GM19455 (cell line): Measurements from ENCODE around the gene AOPEP.

Source experiments
- ATAC-seq: cut with Tn5 transposase; IDR thresholded peaks from one replicate; pipeline ENCODE4 v1.9.1; 2021; ENCODE audit not compliant: unreplicated experiment

The AOPEP gene, protein sequence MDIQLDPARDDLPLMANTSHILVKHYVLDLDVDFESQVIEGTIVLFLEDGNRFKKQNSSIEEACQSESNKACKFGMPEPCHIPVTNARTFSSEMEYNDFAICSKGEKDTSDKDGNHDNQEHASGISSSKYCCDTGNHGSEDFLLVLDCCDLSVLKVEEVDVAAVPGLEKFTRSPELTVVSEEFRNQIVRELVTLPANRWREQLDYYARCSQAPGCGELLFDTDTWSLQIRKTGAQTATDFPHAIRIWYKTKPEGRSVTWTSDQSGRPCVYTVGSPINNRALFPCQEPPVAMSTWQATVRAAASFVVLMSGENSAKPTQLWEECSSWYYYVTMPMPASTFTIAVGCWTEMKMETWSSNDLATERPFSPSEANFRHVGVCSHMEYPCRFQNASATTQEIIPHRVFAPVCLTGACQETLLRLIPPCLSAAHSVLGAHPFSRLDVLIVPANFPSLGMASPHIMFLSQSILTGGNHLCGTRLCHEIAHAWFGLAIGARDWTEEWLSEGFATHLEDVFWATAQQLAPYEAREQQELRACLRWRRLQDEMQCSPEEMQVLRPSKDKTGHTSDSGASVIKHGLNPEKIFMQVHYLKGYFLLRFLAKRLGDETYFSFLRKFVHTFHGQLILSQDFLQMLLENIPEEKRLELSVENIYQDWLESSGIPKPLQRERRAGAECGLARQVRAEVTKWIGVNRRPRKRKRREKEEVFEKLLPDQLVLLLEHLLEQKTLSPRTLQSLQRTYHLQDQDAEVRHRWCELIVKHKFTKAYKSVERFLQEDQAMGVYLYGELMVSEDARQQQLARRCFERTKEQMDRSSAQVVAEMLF

DNA sequence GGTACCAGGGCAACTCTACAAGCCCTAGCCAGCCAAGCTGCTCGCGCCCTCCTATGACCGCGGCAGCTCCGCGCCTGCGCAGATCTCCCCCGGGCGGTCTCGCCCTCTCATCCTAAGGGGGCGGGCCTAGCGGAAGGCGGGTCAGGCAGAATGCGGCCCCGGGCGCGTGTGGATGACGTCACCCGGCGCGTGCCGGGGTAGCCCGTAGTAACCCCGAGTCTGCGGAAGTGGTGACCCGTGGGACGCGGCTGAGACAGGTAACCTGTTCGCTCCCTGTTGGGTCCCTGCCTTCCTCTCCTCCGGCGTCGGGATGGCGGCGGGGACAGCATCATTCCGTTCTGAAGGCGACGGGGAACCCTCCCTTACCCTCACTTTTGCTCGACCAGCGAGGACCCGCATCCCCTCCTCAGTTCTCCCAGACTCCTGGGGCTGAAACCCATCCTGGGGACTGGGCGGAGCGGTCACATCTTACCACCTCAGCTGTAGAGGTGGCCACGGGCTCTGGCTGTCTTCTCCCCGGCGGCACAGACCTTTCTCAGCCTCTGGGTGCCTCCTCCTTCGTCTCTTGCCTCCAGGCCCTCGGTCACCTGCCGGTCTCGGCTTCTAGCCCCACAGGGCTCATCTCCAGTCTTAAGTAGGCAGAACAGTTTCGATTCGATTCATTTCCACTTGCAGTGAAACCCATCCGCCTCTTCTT, at the start of gene AOPEP:
AOPEP (plus strand) TSS at position 205 of the 697 bp plus-strand sequence. CDS start 33,085 bp downstream, outside the sequence.
- peak; percentile 98 for ATAC-seq

DNA sequence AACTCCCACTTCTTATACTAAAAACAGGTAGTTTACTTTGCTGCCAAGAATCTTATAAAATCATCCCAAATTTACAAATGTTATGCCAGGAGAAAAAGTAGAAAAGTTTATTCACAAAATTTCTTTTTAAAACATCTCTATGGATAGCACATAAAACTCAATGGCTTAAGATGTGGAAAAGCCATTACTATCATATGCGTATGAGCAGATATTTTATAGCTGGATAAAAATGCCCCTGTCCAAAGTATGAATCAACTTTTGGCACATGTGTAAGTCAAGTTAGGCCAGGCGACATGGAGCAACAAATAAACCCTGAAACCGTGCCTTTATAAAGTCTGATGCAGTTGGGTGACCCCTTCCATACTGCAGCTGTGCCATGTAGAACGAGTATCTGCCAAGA, 48.6 kb upstream of the AOPEP start:
- no peak for ATAC-seq

DNA sequence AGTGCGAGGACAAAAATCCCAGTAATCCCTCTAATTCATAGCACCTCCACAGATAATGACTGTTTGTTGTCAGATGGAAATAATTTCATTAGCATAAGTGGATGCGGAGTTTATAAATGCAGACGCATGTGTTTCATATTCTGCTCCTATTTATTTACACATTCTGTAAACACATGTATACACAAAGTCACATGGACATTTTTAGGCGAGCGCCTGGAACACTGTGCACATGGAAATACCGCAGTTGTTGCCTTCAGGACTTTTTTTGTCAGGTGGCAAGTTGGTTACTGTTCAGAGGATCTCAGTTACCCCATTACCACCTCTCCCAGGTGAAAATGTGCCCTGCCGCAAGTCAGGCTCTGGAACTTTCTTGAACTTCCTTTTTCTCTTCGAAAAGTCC, 46.9 kb upstream of the AOPEP start:
- no peak for ATAC-seq

DNA sequence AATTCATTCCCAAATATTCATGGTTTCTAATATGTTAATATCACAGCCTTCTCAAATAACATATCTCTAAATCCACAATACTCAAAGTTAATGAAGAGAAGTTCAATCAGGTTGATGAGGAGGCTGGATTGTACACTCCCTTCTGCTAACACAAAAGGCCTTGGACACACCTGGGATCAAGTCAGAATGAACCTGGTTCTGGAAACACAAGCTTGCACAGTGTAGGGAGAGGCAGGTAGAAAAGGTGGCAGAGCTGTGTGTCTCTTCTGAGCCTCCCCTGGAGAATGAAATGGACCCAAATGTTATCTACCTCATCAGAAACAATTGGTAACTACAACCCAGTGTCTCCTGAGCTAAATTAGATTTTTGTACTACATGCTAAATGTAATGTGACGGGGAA, 46.5 kb upstream of the AOPEP start:
- ATAC-seq: no peak

DNA sequence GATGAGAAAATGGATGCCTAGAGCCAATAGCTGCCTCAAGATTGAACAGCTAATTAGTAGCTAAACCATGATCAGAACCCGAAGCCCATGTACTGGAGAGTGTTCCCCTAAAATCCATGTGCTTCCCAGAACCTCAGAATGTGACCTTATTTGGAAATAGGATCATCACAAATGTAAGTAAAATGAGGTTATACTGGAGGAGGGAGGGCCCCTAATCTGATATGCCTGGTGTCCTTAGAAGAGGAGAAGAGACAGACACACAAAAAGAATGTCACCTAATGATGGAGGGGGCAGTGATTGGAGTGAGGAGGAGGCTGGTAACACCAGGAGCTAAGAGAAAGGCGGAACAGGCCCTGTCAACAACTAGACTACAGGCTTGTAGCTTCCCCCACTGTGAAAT, 45.9 kb upstream of the AOPEP start:
- no peak for ATAC-seq

DNA sequence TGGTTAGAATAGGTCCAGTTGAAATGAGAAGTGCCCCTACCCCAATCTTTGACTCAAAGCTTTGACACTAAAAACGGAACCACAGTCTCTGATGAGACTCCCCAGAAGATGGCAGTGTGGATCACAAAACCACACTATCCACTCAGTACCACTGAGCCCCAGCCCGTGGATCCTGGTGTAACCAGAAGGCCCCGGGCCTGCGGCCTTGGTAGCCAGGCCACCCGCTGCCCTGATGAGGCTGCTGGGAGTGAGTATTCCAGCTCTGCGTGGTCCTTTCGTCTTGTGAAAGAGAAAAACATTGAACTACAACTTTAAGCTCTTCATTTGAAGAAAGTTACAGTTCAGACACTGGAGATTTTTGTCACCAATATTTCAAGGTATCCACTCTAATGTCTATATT, 45.0 kb upstream of the AOPEP start:
- no peak for ATAC-seq

DNA sequence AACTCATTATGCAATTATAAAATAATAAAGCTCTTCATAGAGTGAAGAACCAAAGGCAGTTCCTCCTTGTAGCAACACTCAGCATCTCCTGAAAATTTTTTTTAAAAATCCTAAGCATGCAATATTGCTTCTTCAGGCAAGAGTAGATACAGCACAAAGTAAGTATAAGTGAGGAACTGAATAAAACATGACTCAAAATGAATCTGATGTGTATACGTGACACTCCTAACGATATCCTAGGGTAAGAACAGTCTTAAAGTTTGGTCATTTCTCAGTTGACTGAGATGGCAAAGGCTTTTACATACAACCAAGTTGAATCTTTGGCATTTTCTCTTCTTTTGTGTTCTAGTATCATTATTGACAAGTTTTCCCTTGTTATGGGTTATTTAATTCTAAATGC, 41.1 kb upstream of the AOPEP start:
- no peak for ATAC-seq

DNA sequence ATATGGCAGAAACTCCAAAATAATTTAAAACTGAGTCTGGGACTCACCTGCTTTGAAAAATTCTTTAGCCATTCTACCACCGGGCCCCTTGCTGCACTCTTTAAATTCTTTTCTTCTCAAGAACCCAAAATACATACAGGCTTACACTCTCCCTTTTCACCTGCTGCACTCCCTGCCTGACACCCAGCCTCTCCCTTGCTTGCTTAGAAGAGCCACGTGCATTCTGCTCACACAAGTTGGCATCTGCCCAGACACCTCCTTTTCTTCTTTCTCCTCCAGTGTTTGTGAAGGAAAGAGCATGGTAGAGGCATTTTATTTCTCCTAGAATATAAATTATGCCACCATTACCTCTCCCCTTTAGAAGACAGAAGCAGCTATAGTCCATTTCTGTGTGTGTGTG, 39.0 kb upstream of the AOPEP start:
- no peak for ATAC-seq

DNA sequence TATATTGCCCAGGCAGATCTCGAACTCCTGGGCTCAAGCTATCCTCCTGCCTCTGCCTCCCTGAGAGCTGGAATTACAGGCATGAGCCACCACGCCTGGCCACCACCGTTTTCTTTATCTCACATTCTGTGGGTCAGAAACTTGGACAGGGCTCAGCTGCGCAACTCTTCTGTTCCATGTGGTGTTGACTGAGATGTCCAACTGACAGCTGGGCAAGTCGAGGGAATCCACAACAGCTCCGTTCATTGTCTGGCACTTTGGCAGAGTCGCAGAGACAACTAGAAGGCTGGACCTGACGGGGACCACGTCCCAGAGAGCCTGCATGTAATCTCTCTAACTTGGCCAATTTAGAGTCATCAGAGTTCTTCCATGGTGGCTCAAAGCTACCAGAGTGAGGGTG, 36.2 kb upstream of the AOPEP start:
- no peak for ATAC-seq

DNA sequence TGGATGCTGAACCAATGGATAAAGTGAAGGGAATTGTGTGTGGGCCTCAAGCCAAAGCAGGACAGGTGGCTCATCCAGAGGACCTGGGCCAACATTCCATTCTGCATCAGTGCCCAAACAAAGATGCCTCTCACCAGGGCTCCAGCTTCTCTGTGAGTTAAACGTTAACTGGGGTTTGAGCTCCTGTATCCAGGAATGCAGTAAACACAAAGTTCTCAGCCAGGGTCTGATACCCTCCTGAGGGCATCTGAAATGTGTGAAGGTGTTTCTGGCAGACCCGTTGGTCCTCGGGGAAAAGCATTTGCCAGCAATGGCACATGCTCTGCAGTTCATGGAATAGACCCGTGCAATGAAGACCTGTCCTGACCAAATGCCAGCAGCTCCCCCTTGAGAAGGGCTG, 33.9 kb upstream of the AOPEP start:
- no peak for ATAC-seq

DNA sequence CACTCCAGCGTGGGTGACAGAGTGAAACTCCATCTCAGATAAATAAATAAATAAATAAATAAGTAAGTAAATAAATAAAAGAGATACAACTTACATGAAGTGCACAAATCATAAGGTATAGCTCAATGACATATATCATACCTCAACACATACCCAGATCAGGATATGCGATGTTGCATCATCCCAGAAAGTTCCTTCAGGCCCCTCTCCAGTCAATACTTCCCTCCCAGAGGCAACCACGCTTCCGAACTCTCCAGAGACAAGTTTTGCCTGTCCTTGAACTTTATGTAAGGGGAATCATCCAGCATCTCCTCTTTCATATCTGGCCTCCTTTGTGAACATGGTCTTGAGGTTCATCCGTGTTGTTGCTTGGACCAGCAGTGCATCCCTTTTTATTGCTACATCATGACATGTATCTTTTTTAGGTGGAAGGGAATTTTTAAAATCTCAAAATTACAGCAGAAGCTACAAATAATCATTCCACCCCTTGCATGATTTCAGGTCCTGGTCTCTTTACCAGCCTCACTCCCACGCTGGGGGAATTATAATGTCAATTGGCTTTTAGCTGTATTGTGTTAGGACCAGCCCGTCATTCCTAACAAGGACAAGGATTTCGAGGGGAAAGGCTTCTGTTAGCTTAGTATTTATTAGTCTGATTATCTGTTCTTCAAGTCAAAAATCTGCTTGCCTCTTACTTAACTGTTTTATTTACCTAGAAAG, 32.9 kb upstream of the AOPEP start:
- no peak for ATAC-seq

DNA sequence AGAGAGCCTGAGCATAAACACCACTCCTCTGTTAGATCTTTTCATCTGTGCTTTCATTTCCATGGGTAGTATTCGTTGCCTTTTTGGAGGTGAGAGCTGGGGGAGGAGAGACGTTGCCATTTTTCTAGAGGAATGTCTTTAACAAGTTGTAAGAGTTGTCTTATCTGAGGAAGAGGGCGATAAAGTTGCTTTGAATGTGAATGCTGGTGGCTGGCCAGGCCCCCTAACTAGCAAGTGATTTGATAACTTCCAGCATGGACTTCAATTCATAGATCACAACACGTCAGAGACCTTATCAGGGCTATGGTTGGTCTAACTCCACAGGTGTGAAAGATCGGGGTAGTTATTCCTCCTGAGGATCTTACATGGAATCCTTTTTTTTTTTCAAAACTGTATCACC, 30.0 kb upstream of the AOPEP start:
- ATAC-seq: no peak

DNA sequence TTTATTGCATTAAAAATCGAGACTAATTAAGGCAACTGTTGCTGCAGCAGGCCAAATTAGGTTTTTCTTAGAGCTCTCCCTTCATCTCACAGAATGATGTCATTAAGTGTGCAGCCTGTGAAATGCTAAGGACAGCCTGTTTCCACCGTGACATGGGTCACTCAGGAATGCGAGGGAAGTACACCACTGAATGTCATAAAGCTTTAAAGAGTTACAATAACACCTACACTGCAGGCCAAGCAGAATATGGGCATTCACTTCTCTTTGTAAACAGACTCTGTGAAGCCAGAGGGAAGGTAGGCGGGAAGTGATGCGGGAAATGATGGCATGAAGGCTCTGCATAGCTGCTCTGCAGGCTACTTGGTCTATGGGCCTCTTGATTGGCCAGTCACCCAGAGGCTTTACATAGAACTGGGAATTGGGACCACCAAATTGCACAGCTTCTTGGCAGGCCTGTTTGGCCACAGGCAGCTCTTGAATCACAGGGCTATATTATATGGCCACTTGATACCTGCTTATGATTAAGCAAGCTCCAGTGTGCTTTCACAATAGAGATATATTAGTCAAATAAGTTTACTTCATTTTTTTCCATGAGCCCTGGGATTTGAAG, 28.4 kb upstream of the AOPEP start:
- no peak for ATAC-seq

DNA sequence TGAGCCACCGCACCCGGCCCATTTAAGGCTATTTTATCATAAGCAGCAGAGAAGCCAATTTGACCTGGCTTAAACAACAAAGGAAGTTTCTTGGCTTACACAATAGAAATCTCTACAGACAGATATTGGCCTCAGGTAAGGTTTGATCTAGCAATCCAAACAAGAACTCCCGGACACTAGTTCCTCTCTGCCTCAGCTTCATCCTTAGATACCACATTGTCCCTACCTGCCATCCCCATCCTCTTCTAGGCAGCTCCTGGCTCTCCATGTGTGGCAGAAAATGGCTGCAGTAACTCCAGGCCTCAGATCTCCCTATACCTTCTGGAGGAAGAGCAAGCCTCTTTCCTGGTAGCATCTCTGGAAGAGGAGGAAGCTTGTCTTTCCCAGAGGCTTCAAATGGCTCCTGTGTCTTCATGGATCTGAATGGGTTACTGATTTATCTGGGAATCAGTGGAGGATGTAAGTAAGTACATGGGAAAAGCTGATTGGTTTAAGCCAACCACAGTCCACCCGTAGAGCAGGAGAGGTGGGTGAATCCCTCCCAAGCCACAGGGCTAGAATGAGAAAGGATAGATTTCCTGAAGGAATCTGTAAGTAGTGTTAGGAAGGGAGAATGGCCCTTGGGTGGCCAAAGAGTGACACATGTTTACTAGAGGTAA, 26.7 kb upstream of the AOPEP start:
- no peak for ATAC-seq

DNA sequence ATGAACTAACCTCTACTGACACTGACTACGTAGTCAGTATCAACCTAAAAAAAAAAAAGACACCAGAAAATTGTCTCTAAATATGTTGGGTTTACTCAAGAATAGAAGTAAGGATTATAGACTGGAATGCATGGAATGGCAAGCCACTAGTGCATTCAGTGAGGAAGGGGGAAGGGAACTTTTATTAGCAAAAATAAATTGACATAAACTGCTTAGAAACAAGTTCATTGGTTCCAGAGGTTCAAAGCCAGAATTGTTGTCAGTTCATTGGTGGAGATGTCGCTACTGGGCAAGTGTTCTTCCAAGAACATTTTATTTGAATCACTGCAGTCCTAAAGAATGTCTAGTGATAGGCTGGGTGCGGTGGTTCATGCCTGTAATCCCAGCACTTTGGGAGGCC, 26.1 kb upstream of the AOPEP start:
- ATAC-seq: no peak

DNA sequence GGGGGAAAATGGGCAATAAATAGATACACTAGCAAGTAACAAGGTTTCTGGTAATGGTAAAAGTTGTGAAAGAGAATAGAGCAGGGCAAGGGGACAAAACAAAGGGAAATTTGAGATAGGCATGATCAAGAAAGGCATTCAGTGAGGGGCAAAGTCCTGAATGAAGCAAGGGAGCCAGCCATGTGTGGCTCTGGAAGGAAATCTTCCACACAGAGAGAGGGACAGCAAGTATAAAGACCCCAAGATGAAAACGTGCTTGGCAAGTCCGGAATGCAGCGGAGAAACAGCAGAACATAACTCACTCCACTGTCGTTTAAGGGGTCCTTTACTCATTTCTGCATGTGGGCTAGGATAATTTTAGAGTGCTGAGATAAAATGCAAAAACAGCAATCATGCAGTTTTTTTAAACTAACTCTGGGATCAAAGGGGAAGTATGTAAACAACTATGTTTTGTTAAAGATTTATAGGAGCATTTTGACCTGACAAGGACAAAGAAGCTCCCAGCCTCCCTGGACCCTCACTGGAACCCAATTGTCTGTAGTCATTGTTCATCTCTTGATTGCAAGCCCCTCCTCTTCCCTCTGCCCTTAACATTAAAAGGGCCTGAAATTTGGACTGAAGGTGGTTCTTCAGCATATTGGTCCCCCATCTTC, 22.9 kb upstream of the AOPEP start:
- no peak for ATAC-seq

DNA sequence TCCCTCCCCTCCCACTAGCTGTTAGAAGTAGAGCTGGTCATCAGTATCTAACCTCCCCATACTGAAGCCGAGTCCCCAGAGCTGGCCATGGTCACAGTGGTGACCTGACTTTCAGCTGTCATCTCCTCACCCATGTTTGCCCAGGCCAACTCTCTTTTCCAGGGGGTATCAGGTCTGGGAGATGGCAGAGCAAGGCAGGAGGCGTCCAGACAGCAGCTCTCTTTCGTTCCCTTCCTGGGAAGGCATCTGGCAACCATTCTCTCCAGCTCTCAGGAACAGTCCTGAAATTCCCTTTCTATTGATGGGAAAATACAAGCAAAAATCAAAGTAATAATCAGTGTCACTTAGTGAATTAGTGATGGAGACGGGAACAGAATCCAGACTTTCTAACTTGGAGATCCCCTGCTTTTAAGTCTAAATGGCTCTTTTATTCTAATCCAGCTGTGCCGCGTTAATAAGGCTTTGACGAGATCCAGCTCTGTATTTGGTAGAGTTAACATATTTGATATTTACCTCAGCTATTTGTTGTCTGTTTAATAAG, 21.3 kb upstream of the AOPEP start:
- no peak for ATAC-seq

DNA sequence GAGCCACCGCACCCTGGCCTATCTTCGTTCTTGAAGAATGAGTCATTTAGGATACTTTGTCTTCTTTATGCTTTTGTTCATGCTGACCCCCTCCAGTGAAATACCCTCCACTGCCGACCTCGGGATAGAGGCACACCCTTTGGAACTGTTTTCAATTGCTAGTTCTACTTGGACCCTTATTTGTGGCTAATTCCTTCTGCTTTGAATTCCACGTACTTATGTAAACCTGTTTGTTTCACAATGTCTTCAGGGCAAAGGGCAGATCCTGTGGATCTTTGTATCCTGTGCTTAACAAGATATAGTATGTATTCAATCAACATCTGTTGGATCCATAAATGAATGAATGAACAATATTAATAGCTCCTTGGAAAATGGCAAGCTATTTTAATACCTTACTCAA, 19.6 kb upstream of the AOPEP start:
- no peak for ATAC-seq

DNA sequence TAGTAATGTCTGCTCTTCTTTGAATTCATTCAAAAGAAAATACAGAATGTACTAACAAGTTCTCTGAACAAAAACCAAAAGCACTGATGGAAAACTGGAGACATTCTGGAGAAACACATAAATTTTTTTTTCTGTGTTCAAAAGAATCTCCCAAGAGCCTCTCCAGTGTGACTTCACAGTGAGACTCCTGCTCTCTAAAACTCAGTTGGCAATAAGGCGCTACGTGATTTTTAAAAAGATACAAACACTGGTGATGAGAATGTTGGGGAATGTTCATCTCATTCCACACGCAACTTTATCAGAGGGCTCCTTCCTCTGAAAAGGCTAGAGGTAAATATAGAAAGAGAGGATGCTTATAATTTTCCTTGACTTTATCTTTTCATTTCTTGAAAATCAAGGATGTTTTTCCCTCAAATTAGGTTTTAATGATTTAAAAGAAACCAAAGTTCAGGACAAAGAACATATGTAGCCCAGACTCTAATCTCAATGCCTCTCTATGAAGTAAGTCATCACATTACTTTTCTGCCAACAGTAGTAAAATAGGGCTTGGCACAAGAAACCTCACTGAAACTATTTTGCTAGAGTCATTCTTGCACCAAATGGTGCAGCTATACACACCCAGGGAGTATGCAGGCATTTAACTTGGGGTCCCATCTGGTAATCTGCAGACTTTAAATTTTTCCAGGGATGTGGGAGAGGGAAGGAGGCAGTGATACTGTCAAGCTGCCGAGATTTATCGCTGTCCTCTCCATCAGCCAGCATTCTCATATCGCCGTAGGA, 12.9 kb upstream of the AOPEP start:
- ATAC-seq: no peak
